ENCODE data around the gene MTFMT.

The MTFMT gene

GRCh38 chr15:65034719-65035118 lies 5.3 kb upstream of the MTFMT start:
- Histone ChIP-seq H3F3A (ENCODE audit: low read depth) (no peaks in the 10 kb centered on the region), H3K4me2 (ENCODE audit: low read depth, low read length, poor library complexity, severe bottlenecking) (no peak overlapping the region), H3K27me3 (ENCODE audit: insufficient read depth, low read length, poor library complexity, severe bottlenecking) (no peaks in the 10 kb centered on the region), H3K9ac (ENCODE audit: low read depth, low read length, poor library complexity, severe bottlenecking) (no peak overlapping the region), H3K9me3 (ENCODE audit: insufficient read depth, low read depth, low read length) (no peaks in the 10 kb centered on the region), H3K79me2 (ENCODE audit: insufficient read depth, low read length) (no peaks in the 10 kb centered on the region), H3K36me3 (ENCODE audit: insufficient read depth, low read length) (no peaks in the 10 kb centered on the region), H3K9me2 (replicated peaks; ENCODE audit: low read depth, low read length) (no peaks in the 10 kb centered on the region), H4K20me1 (ENCODE audit: insufficient read depth, low read length, poor library complexity, severe bottlenecking) (no peaks in the 10 kb centered on the region), H2AFZ (ENCODE audit: low read length) (no peak overlapping the region), H3K4me1 (ENCODE audit: insufficient read depth, low read length, poor library complexity, severe bottlenecking) (peaks cover 6% of the 10 kb centered on the region), H3K4me3 (ENCODE audit: low read length, poor library complexity, severe bottlenecking) (no peak overlapping the region)
- no peak for TF ChIP-seq EZH2phosphoT487 (IDR thresholded peaks at IDR 0.05; ENCODE audit: borderline replicate concordance)
- TF ChIP-seq, protein P1, sequence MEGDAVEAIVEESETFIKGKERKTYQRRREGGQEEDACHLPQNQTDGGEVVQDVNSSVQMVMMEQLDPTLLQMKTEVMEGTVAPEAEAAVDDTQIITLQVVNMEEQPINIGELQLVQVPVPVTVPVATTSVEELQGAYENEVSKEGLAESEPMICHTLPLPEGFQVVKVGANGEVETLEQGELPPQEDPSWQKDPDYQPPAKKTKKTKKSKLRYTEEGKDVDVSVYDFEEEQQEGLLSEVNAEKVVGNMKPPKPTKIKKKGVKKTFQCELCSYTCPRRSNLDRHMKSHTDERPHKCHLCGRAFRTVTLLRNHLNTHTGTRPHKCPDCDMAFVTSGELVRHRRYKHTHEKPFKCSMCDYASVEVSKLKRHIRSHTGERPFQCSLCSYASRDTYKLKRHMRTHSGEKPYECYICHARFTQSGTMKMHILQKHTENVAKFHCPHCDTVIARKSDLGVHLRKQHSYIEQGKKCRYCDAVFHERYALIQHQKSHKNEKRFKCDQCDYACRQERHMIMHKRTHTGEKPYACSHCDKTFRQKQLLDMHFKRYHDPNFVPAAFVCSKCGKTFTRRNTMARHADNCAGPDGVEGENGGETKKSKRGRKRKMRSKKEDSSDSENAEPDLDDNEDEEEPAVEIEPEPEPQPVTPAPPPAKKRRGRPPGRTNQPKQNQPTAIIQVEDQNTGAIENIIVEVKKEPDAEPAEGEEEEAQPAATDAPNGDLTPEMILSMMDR (conservative IDR thresholded peaks at IDR 0.05; ENCODE audit: low read length), result no peak

DNA sequence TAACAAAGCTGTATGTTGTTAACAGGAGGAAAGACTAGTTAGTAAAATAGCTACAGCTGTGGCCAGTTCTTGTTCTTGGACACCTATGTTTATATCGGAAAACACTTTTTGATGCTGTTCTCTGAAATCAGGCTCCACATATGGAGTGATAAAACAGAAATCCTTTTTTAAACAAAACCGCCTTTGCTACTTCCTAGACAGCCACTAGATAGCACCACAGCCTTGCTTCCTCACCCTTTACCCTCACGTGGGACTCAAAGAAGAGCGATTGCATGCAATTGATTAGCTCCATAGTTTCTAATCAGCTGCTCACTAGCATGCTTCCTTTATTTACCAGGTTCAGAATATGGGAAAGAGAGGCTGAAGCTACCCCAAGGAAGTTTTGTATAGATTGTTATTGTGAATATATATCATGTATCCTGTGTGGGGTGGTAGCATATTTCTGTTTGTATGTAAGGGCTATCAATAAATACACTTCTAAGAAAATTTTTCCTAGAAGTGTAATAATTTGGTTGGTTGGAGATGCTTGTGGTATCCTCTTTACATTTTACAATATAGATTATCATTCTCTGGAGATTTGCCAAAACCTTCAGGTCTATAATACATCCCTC lies 4.3 kb upstream of the MTFMT start:
- no peaks in the 10 kb centered on the region for H3F3A ChIP-seq (ENCODE audit: low read depth)
- peak overlapping the region; percentile 14 for H3K9ac ChIP-seq (ENCODE audit: low read depth, low read length, poor library complexity, severe bottlenecking)
- H2AFZ ChIP-seq (ENCODE audit: low read length), result peak overlapping the region; percentile 96
- H4K20me1 ChIP-seq (ENCODE audit: insufficient read depth, low read length, poor library complexity, severe bottlenecking), result no peaks in the 10 kb centered on the region
- peak overlapping the region; percentile 85 for H3K4me2 ChIP-seq (ENCODE audit: low read depth, low read length, poor library complexity, severe bottlenecking)
- no peaks in the 10 kb centered on the region for H3K9me3 ChIP-seq (ENCODE audit: insufficient read depth, low read depth, low read length)
- peaks cover 6% of the 10 kb centered on the region for H3K79me2 ChIP-seq (ENCODE audit: insufficient read depth, low read length)
- H3K36me3 ChIP-seq (ENCODE audit: insufficient read depth, low read length), result no peaks in the 10 kb centered on the region
- H3K4me3 ChIP-seq (ENCODE audit: low read length, poor library complexity, severe bottlenecking), result peak overlapping the region; percentile 66
- no peaks in the 10 kb centered on the region for H3K27me3 ChIP-seq (ENCODE audit: insufficient read depth, low read length, poor library complexity, severe bottlenecking)
- TF ChIP-seq, protein P1 (conservative IDR thresholded peaks at IDR 0.05; ENCODE audit: low read length), result peak; percentile 59
- no peak for TF ChIP-seq EZH2phosphoT487 (IDR thresholded peaks at IDR 0.05; ENCODE audit: borderline replicate concordance)
- H3K9me2 ChIP-seq (replicated peaks; ENCODE audit: low read depth, low read length), result no peaks in the 10 kb centered on the region
- H3K4me1 ChIP-seq (ENCODE audit: insufficient read depth, low read length, poor library complexity, severe bottlenecking), result peaks cover 6% of the 10 kb centered on the region

DNA sequence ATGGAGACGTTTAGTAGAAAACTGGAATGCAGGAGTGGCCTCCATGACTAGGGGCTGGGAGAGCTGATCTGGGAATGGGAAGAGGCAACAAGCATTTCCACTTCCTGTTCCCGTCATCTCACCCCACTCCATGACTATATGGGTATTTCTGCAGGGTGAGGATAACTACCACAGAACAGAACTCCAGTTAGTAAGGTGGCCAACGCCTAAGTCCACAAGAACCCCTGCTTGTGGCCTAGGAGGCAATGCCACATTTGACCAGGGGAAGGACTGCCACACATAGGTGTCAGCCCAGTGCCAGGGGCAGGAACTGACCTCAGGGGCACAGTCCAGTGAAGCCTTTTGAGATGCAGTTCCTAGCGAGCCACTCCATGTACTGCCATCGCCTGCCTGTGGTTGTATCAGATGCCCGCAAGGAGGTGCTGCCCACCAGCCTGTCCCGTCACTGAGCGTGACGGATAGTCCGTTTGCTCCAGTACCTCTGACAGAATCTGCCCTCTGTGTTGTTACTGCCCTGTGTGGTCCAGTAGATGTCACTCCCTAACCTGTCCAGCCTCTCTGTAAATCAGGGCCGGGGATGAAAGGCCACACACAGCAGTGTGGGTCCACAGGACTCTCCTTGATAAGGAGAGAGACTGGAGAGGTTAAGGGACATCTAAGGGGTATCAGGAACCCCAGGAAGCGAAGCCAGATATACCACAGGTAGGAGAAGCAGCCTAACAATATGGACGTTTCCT lies 3.5 kb upstream of the MTFMT start:
- Histone ChIP-seq H3K36me3 (ENCODE audit: insufficient read depth, low read length) (no peaks in the 10 kb centered on the region), H3K4me3 (ENCODE audit: low read length, poor library complexity, severe bottlenecking) (peak overlapping the region; percentile 66), H3F3A (ENCODE audit: low read depth) (no peaks in the 10 kb centered on the region), H3K79me2 (ENCODE audit: insufficient read depth, low read length) (peaks cover 14% of the 10 kb centered on the region), H3K4me2 (ENCODE audit: low read depth, low read length, poor library complexity, severe bottlenecking) (peak overlapping the region; percentile 85), H3K9me2 (replicated peaks; ENCODE audit: low read depth, low read length) (no peaks in the 10 kb centered on the region), H3K4me1 (ENCODE audit: insufficient read depth, low read length, poor library complexity, severe bottlenecking) (peaks cover 14% of the 10 kb centered on the region), H3K9me3 (ENCODE audit: insufficient read depth, low read depth, low read length) (no peaks in the 10 kb centered on the region), H4K20me1 (ENCODE audit: insufficient read depth, low read length, poor library complexity, severe bottlenecking) (no peaks in the 10 kb centered on the region), H3K27me3 (ENCODE audit: insufficient read depth, low read length, poor library complexity, severe bottlenecking) (no peaks in the 10 kb centered on the region), H3K9ac (ENCODE audit: low read depth, low read length, poor library complexity, severe bottlenecking) (peak overlapping the region; percentile 14), H2AFZ (ENCODE audit: low read length) (peak overlapping the region; percentile 96)
- TF ChIP-seq, protein P1 (conservative IDR thresholded peaks at IDR 0.05; ENCODE audit: low read length), result peak; percentile 86
- no peak for TF ChIP-seq EZH2phosphoT487 (IDR thresholded peaks at IDR 0.05; ENCODE audit: borderline replicate concordance)
